Panc1 (cell line): Measurements from ENCODE around the gene VIPR2. TPM values are rescaled to one million over a fixed set of nuclear protein-coding genes. Genes with fewer than 3 reads are reported as not detected.
"Not testable (repeated sequence)": the region's sequence is repeated elsewhere in the genome, so short reads cannot be mapped to it uniquely, and the experiment has no call there.

Experiments used
- ATAC-seq: fragments of 200-7000 bp; cut with Tn5 transposase; 2 replicates; pipeline ENCODE4 v1.9.1; 2020; ENCODE audit warnings: mild to moderate bottlenecking, moderate library complexity
- BruUV-seq: library from RNA; stranded (reverse); fragments of 400-500 nt; replicated peaks from 2 replicates; lab custom pipeline; 2021; lab: Mats Ljungman, UMichigan
- CTCF ChIA-PET: fragments of 300-600 bp; sonication (Branson Sonifier 250); formaldehyde crosslinking; loops from one replicate; lab custom pipeline; 2022; ENCODE audit warnings: antibody characterized with exemption; lab: Charles Lee
- POLR2A ChIA-PET: fragments of 300-600 bp; sonication (Branson Sonifier 250); formaldehyde crosslinking; loops from one replicate; lab custom pipeline; 2022; ENCODE audit warnings: antibody characterized with exemption; lab: Charles Lee
- DNase-seq: peaks from one replicate; pipeline ENCODE4 v3.0.0-alpha.2; 2010; ENCODE audit warnings: low read depth, low spot score
- H3K27ac ChIP-seq: 2 replicates; pipeline ENCODE4 v1.5.1; 2011; ENCODE audit warnings: mild to moderate bottlenecking, low read length, inconsistent platforms
- H3K27me3 ChIP-seq: fragments of 200-500 bp; sonication (Bioruptor generic); 2 replicates; pipeline ENCODE4 v1.6.0; 2014; ENCODE audit warnings: low read length, inconsistent platforms; ENCODE audit not compliant: control insufficient read depth, insufficient read depth
- H3K36me3 ChIP-seq: fragments of 200-500 bp; sonication (Bioruptor generic); 2 replicates; pipeline ENCODE4 v1.5.1; 2014; ENCODE audit warnings: inconsistent platforms, mild to moderate bottlenecking, low read length, moderate library complexity; ENCODE audit not compliant: control insufficient read depth, insufficient read depth
- H3K4me1 ChIP-seq: 2 replicates; pipeline ENCODE4 v1.5.1; 2011; ENCODE audit warnings: inconsistent platforms, mild to moderate bottlenecking, low read length, moderate library complexity; ENCODE audit not compliant: control insufficient read depth, insufficient read depth
- H3K4me3 ChIP-seq, 2 experiments: 2 replicates each; pipeline ENCODE4 v1.5.1; 2011 to 2012; ENCODE audit warnings: low read depth in 2 of 2, low read length in 2 of 2, mild to moderate bottlenecking in 2 of 2, inconsistent platforms in 1 of 2, moderate library complexity in 1 of 2
- H3K9me3 ChIP-seq: fragments of 200-500 bp; sonication (Bioruptor generic); 2 replicates; pipeline ENCODE4 v1.5.1; 2014; ENCODE audit warnings: low read depth, mild to moderate bottlenecking, inconsistent platforms, low read length, moderate library complexity; ENCODE audit not compliant: control insufficient read depth, insufficient read depth
- POLR2AphosphoS5 ChIP-seq: IDR thresholded peaks from 2 replicates; pipeline ENCODE4 v1.6.1; 2012; ENCODE audit warnings: mild to moderate bottlenecking, low read depth, low read length, moderate library complexity
- SIN3A ChIP-seq: IDR thresholded peaks from 2 replicates; pipeline ENCODE4 v1.6.1; 2012; ENCODE audit warnings: low read depth, mild to moderate bottlenecking, low read length, moderate library complexity, borderline replicate concordance; ENCODE audit not compliant: insufficient read depth
- TCF7L2 ChIP-seq: IDR thresholded peaks from 2 replicates; pipeline ENCODE4 v1.6.1; 2011; ENCODE audit warnings: mild to moderate bottlenecking, low read depth, low read length, inconsistent platforms
- in situ Hi-C: cut with HindIII; loops from 2 replicates; pipeline ENCODE4 v1.10.0; 2016; ENCODE audit warnings: low sequenced_read_pairs, low pct_unique_long_range_greater_than_20kb
- intact Hi-C: fragments of 100-400 bp; cut with micrococcal nuclease; formaldehyde crosslinking; loops from one replicate; pipeline ENCODE4 v1.10.0; 2022; ENCODE audit not compliant: unreplicated experiment
- total RNA-seq: library from RNA; stranded (reverse); gene quantifications from one replicate; pipeline ENCODE4 v1.2.1, GENCODE V29; 2021; ENCODE audit not compliant: unreplicated experiment
- TF ChIP-seq, protein P1 (sequence below): fragments of 450-650 bp; IDR thresholded peaks from 2 replicates; pipeline ENCODE4 v1.5.1; 2017; ENCODE audit warnings: mild to moderate bottlenecking
- TF ChIP-seq, protein P2 (sequence below), 2 experiments: IDR thresholded peaks; 2 replicates each; pipeline ENCODE4 v1.6.1; 2011 to 2012; ENCODE audit warnings: low read depth in 2 of 2, control low read depth in 1 of 2, low read length in 1 of 2, mild to moderate bottlenecking in 1 of 2, moderate library complexity in 1 of 2; ENCODE audit not compliant: insufficient read depth in 1 of 2

Gene VIPR2
- total RNA-seq, 1 experiment from 2014 or later, result not detected

DNA sequence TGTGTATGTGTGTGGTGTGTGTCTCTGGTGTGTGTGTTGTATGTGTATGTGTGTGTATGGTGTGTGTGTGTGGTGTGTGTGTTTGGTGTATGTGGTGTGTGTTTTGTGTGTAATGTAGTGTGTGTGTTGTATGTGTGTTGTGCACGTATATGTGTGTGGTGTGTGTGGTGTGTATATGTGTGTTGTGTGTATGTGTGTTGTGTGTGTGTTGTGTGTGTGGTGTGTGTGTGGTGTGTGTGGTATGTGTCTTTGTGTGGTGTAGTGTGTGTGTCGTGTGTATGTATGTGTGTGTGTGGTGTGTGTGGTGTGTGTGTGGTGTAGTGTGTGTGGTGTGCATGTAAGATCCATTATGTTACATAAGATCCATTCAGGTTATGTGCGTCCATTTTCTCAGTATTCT lies 21.9 kb upstream of the VIPR2 start:
- in situ Hi-C loops (no loop called here), intact Hi-C loops (no loop called here)
- no peaks in the 10 kb centered on the region for H3K36me3 ChIP-seq
- DNase-seq (no peak), ATAC-seq (no peak)
- no peak overlapping the region for H3K27ac ChIP-seq
- CTCF ChIA-PET, result no interaction called here
- H3K9me3 ChIP-seq, result peaks cover 6% of the 10 kb centered on the region; the same call in 1 of the 2 replicates
- no TSS peak for BruUV-seq
- H3K4me1 ChIP-seq, result no peaks in the 10 kb centered on the region
- TF ChIP-seq POLR2AphosphoS5 (no peak), TCF7L2 (no peak), SIN3A (no peak)
- TF ChIP-seq, protein P1, sequence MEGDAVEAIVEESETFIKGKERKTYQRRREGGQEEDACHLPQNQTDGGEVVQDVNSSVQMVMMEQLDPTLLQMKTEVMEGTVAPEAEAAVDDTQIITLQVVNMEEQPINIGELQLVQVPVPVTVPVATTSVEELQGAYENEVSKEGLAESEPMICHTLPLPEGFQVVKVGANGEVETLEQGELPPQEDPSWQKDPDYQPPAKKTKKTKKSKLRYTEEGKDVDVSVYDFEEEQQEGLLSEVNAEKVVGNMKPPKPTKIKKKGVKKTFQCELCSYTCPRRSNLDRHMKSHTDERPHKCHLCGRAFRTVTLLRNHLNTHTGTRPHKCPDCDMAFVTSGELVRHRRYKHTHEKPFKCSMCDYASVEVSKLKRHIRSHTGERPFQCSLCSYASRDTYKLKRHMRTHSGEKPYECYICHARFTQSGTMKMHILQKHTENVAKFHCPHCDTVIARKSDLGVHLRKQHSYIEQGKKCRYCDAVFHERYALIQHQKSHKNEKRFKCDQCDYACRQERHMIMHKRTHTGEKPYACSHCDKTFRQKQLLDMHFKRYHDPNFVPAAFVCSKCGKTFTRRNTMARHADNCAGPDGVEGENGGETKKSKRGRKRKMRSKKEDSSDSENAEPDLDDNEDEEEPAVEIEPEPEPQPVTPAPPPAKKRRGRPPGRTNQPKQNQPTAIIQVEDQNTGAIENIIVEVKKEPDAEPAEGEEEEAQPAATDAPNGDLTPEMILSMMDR, result no peak
- TF ChIP-seq, protein P2, sequence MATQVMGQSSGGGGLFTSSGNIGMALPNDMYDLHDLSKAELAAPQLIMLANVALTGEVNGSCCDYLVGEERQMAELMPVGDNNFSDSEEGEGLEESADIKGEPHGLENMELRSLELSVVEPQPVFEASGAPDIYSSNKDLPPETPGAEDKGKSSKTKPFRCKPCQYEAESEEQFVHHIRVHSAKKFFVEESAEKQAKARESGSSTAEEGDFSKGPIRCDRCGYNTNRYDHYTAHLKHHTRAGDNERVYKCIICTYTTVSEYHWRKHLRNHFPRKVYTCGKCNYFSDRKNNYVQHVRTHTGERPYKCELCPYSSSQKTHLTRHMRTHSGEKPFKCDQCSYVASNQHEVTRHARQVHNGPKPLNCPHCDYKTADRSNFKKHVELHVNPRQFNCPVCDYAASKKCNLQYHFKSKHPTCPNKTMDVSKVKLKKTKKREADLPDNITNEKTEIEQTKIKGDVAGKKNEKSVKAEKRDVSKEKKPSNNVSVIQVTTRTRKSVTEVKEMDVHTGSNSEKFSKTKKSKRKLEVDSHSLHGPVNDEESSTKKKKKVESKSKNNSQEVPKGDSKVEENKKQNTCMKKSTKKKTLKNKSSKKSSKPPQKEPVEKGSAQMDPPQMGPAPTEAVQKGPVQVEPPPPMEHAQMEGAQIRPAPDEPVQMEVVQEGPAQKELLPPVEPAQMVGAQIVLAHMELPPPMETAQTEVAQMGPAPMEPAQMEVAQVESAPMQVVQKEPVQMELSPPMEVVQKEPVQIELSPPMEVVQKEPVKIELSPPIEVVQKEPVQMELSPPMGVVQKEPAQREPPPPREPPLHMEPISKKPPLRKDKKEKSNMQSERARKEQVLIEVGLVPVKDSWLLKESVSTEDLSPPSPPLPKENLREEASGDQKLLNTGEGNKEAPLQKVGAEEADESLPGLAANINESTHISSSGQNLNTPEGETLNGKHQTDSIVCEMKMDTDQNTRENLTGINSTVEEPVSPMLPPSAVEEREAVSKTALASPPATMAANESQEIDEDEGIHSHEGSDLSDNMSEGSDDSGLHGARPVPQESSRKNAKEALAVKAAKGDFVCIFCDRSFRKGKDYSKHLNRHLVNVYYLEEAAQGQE (IDR thresholded peaks at IDR 0.05; ENCODE audit: insufficient read depth in 1 of 2, low read depth in 2 of 2, low read length in 1 of 2), result no peak
- H3K27me3 ChIP-seq, result no peaks in the 10 kb centered on the region
- H3K4me3 ChIP-seq, result no peak overlapping the region
- POLR2A ChIA-PET, result no interaction called here

GRCh38 chr7:159165352-159165751 lies 20.7 kb upstream of the VIPR2 start:
- Histone ChIP-seq H3K4me3 (no peak overlapping the region), H3K9me3 (peaks cover 6% of the 10 kb centered on the region; the same call in 1 of the 2 replicates), H3K27me3 (no peaks in the 10 kb centered on the region), H3K27ac (no peak overlapping the region), H3K36me3 (no peaks in the 10 kb centered on the region), H3K4me1 (no peaks in the 10 kb centered on the region)
- intact Hi-C loops (no loop called here), in situ Hi-C loops (no loop called here)
- TF ChIP-seq SIN3A, result no peak
- no peak for ATAC-seq
- POLR2A ChIA-PET, result no interaction called here
- CTCF ChIA-PET, result no interaction called here
- no TSS peak for BruUV-seq
- DNase-seq, result no peak

DNA sequence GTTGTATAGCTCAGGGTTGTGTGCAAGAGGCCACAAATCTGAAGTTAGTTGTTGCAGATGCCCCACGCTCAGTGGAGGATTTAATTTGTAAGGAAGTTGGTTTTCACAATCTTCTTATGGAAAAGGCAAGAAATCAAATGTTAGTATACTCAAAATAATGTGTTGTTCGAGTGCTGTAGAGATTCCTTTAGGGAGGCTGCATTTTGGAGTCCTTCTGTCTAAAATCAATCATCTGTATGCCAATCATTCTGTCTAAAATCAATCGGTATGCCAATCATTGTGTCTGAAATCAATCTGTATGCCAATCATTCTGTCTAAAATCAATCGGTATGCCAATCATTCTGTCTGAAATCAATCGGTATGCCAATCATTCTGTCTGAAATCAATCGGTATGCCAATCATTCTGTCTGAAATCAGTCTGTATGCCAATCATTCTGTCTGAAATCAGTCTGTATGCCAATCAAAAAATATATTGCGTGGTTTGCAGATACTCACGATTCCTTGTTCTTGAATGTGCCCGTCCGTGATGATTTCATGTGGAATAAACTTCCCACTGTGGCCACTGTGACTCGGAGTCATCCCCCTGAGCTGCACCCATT lies 19.1 kb upstream of the VIPR2 start:
- intact Hi-C loops, result not testable (repeated sequence)

DNA sequence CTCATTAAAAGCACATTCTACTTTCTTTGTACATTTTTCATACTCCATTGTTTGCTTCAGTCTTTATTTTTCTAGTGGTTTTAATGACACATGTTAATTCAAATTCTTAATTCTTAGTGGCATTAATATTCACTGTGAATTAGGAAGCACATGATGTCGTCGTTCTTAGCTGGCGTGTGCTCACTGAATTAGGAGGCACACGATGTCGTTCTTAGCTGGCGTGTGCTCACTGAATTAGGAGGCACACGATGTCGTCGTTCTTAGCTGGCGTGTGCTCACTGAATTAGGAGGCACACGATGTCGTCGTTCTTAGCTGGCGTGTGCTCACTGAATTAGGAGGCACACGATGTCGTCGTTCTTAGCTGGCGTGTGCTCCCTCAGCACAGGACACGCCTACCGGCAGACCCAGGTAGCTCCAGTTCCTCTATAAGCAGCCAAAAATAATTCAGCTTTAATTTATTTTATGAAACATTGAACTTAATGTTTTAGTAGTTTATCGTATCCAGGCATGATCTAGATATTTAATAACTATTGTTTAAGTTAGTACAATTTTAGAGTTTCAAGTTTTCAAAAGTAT lies 17.5 kb upstream of the VIPR2 start:
- H3K9me3 ChIP-seq, H3K36me3 ChIP-seq, CTCF ChIA-PET, H3K4me1 ChIP-seq, in situ Hi-C loops, H3K27ac ChIP-seq, POLR2A ChIA-PET, DNase-seq, ATAC-seq, H3K4me3 ChIP-seq, BruUV-seq, H3K27me3 ChIP-seq, intact Hi-C loops: not testable (repeated sequence)

More for the DNA sequence above, 19.1 kb upstream of the VIPR2 start:
- H3K36me3 ChIP-seq, CTCF ChIA-PET, H3K4me3 ChIP-seq, in situ Hi-C loops, H3K27ac ChIP-seq, POLR2A ChIA-PET, ATAC-seq, BruUV-seq, DNase-seq, H3K9me3 ChIP-seq, H3K4me1 ChIP-seq, H3K27me3 ChIP-seq: not testable (repeated sequence)
